ENCODE results near the gene CCL5. TPM values are rescaled to one million over a fixed set of nuclear protein-coding genes. Genes with fewer than 3 reads are reported as not detected.

The CCL5 gene
- polyA plus RNA-seq, 1 donor from 2014 or later, result not detected

- TF ChIP-seq CTCF (IDR thresholded peaks at IDR 0.05; ENCODE audit: poor library complexity, severe bottlenecking) (no peak), EZH2 (IDR thresholded peaks at IDR 0.05; ENCODE audit: borderline replicate concordance, insufficient read depth, low read length, poor library complexity, severe bottlenecking) (no peak), POLR2AphosphoS5 (IDR thresholded peaks at IDR 0.05) (no peak), SMC3 (conservative IDR thresholded peaks at IDR 0.05; ENCODE audit: poor library complexity) (no peak), EP300 (conservative IDR thresholded peaks at IDR 0.05; ENCODE audit: poor library complexity, severe bottlenecking) (no peak), RAD21 (conservative IDR thresholded peaks at IDR 0.05) (no peak), MXI1 (conservative IDR thresholded peaks at IDR 0.05; ENCODE audit: poor library complexity, severe bottlenecking) (no peak), TAF1 (IDR thresholded peaks at IDR 0.05; ENCODE audit: low read depth) (no peak), REST (IDR thresholded peaks at IDR 0.05; ENCODE audit: borderline replicate concordance) (no peak)
- Histone ChIP-seq H4K20me1 (ENCODE audit: insufficient read depth) (no peaks in the 10 kb centered on the region), H3K27ac (ENCODE audit: low read length) (no peak overlapping the region), H3K36me3 (ENCODE audit: insufficient read depth, low read length) (no peaks in the 10 kb centered on the region), H3K79me2 (replicated peaks; ENCODE audit: insufficient read depth, low read length) (no peaks in the 10 kb centered on the region), H3K4me3 (ENCODE audit: low read length) (no peak overlapping the region), H3F3A (ENCODE audit: insufficient read depth, low read length, poor library complexity, severe bottlenecking) (no peaks in the 10 kb centered on the region), H3K4me2 (ENCODE audit: low read length) (no peak overlapping the region), H3K9me3 (ENCODE audit: low read length) (no peaks in the 10 kb centered on the region), H3K27me3 (ENCODE audit: insufficient read depth, low read depth, low read length) (no peaks in the 10 kb centered on the region), H3K9ac (ENCODE audit: low read length) (no peak overlapping the region), H3K9me2 (ENCODE audit: insufficient read depth, low read length) (no peaks in the 10 kb centered on the region), H2AFZ (ENCODE audit: low read depth, low read length) (no peak overlapping the region)
These were observed 1.8 kb downstream of the CCL5 start for GRCh38 chr17:35878361-35878760.

- no peak overlapping the region for H3K27ac ChIP-seq (ENCODE audit: low read length)
- H3F3A ChIP-seq (ENCODE audit: insufficient read depth, low read length, poor library complexity, severe bottlenecking), result no peaks in the 10 kb centered on the region
- no peak overlapping the region for H3K4me2 ChIP-seq (ENCODE audit: low read length)
- H3K9me3 ChIP-seq (ENCODE audit: low read length), result no peaks in the 10 kb centered on the region
- H3K27me3 ChIP-seq (ENCODE audit: insufficient read depth, low read depth, low read length), result no peaks in the 10 kb centered on the region
- no peaks in the 10 kb centered on the region for H3K9me2 ChIP-seq (ENCODE audit: insufficient read depth, low read length)
- no peak for TF ChIP-seq EP300 (conservative IDR thresholded peaks at IDR 0.05; ENCODE audit: poor library complexity, severe bottlenecking)
- no peak for TF ChIP-seq CTCF (IDR thresholded peaks at IDR 0.05; ENCODE audit: poor library complexity, severe bottlenecking)
- no peak for TF ChIP-seq RAD21 (conservative IDR thresholded peaks at IDR 0.05)
- no peak for TF ChIP-seq SMC3 (conservative IDR thresholded peaks at IDR 0.05; ENCODE audit: poor library complexity)
- TF ChIP-seq EZH2 (IDR thresholded peaks at IDR 0.05; ENCODE audit: borderline replicate concordance, insufficient read depth, low read length, poor library complexity, severe bottlenecking), result no peak
- TF ChIP-seq TAF1 (IDR thresholded peaks at IDR 0.05; ENCODE audit: low read depth), result no peak
- TF ChIP-seq MXI1 (conservative IDR thresholded peaks at IDR 0.05; ENCODE audit: poor library complexity, severe bottlenecking), result no peak
- TF ChIP-seq POLR2AphosphoS5 (IDR thresholded peaks at IDR 0.05), result no peak
- TF ChIP-seq REST (IDR thresholded peaks at IDR 0.05; ENCODE audit: borderline replicate concordance), result no peak
- no peak overlapping the region for H3K9ac ChIP-seq (ENCODE audit: low read length)
- no peaks in the 10 kb centered on the region for H4K20me1 ChIP-seq (ENCODE audit: insufficient read depth)
- H2AFZ ChIP-seq (ENCODE audit: low read depth, low read length), result no peak overlapping the region
- H3K4me3 ChIP-seq (ENCODE audit: low read length), result no peak overlapping the region
- H3K36me3 ChIP-seq (ENCODE audit: insufficient read depth, low read length), result no peaks in the 10 kb centered on the region
- H3K79me2 ChIP-seq (replicated peaks; ENCODE audit: insufficient read depth, low read length), result no peaks in the 10 kb centered on the region
These were observed 2.7 kb downstream of the CCL5 start for GRCh38 chr17:35877345-35878029.
